AG04449 (cell line): ENCODE data around the gene BTF3L4.
"Not testable (repeated sequence)": the region's sequence is repeated elsewhere in the genome, so short reads cannot be mapped to it uniquely, and the experiment has no call there.

Experiments
- CTCF ChIA-PET: fragments of 350-600 bp; formaldehyde crosslinking; extraction: SDS; loops from one replicate; lab custom pipeline; 2021; ENCODE audit warnings: antibody characterized with exemption; lab: Yijun Ruan, JAX
- POLR2A ChIA-PET: fragments of 400-600, 350-600 bp; formaldehyde crosslinking; extraction: SDS; loops from one replicate; lab custom pipeline; 2020; ENCODE audit warnings: antibody characterized with exemption, inconsistent platforms; lab: Yijun Ruan, JAX
- DNase-seq: peaks from one replicate; pipeline ENCODE4 v3.0.0-alpha.2; 2010; ENCODE audit warnings: low read depth, low spot score
- H3K4me3 ChIP-seq: 2 replicates; pipeline ENCODE4 v1.5.1; 2011; ENCODE audit warnings: low read depth, mild to moderate bottlenecking, control low read depth, low read length
- CTCF ChIP-seq: IDR thresholded peaks from one replicate; pipeline ENCODE4 v1.5.1; 2011; ENCODE audit warnings: mild to moderate bottlenecking, moderate library complexity, low read length, control low read depth, inconsistent platforms; ENCODE audit not compliant: insufficient read depth; ENCODE audit errors: missing control alignments

BTF3L4 gene

GRCh38 chr1:52059321-52059720 lies 3.2 kb downstream of the BTF3L4 start:
- DNase-seq: no peak
- no peak overlapping the region for H3K4me3 ChIP-seq
- ChIA-PET CTCF (interaction anchor here (0.6 to 2.3 kb wide), 2 partner anchors 28 to 71 kb away, joined by 3 to 6 read pairs; no protein-coding TSS in a partner anchor), POLR2A (no interaction called here)
- TF ChIP-seq CTCF: no peak

GRCh38 chr1:52059888-52060287 lies 3.8 kb downstream of the BTF3L4 start:
- DNase-seq: no peak
- ChIA-PET CTCF (interaction anchor here (1.0 to 2.3 kb wide), 2 partner anchors 28 to 67 kb away, joined by 3 to 6 read pairs; no protein-coding TSS in a partner anchor), POLR2A (interaction anchor here (0.6 kb wide), 1 partner anchor 1112 kb away, joined by 3 read pairs; no protein-coding TSS in a partner anchor)
- no peak for TF ChIP-seq CTCF
- H3K4me3 ChIP-seq: no peak overlapping the region

GRCh38 chr1:52060822-52061221 lies 4.7 kb downstream of the BTF3L4 start:
- no peak for TF ChIP-seq CTCF
- DNase-seq: no peak
- CTCF ChIA-PET: interaction anchor here (1.0 to 2.3 kb wide), 2 partner anchors 29 to 66 kb away, joined by 3 to 6 read pairs; no protein-coding TSS in a partner anchor
- POLR2A ChIA-PET: interaction anchor here (0.6 kb wide), 2 partner anchors 219 to 1111 kb away, joined by 3 read pairs; no protein-coding TSS in a partner anchor
- no peak overlapping the region for H3K4me3 ChIP-seq

GRCh38 chr1:52063192-52063591 lies 7.1 kb downstream of the BTF3L4 start:
- DNase-seq: no peak
- no peak overlapping the region for H3K4me3 ChIP-seq
- ChIA-PET POLR2A (no interaction called here), CTCF (no interaction called here)
- no peak for TF ChIP-seq CTCF

GRCh38 chr1:52070704-52071103 lies 14.6 kb downstream of the BTF3L4 start:
- no peak for DNase-seq
- CTCF ChIA-PET: interaction anchor here (0.9 kb wide), 1 partner anchor 12 kb away, joined by 3 read pairs; no protein-coding TSS in a partner anchor
- H3K4me3 ChIP-seq: no peak overlapping the region
- POLR2A ChIA-PET: interaction anchor here (0.5 kb wide), 1 partner anchor 17 kb away, joined by 3 read pairs; no protein-coding TSS in a partner anchor
- no peak for TF ChIP-seq CTCF

- ChIA-PET CTCF (no interaction called here), POLR2A (no interaction called here)
- no peak for TF ChIP-seq CTCF
Observed at GRCh38 chr1:52072291-52072690, 16.2 kb downstream of the BTF3L4 start.

GRCh38 chr1:52077277-52077676 lies 21.2 kb downstream of the BTF3L4 start:
- DNase-seq, H3K4me3 ChIP-seq, CTCF ChIA-PET, POLR2A ChIA-PET: not testable (repeated sequence)

More at GRCh38 chr1:52072291-52072690, 16.2 kb downstream of the BTF3L4 start:
- H3K4me3 ChIP-seq: no peak overlapping the region
- DNase-seq: no peak
